NB4 (cell line): ENCODE data around the gene CCDC191.

Experiments used
- DNase-seq: peaks from one replicate; pipeline ENCODE4 v3.0.0; 2010; ENCODE audit warnings: low read depth
- H3K4me3 ChIP-seq: one replicate; pipeline ENCODE4 v1.5.1; 2011; ENCODE audit warnings: mild to moderate bottlenecking, low read depth, low read length, moderate library complexity
- CTCF ChIP-seq: IDR thresholded peaks from one replicate; pipeline ENCODE4 v1.5.1; 2012; ENCODE audit warnings: low read depth, low read length
- MAX ChIP-seq: IDR thresholded peaks from 2 replicates; pipeline ENCODE4 v1.6.1; 2011; ENCODE audit warnings: low read depth, low read length
- MYC ChIP-seq: IDR thresholded peaks from 2 replicates; pipeline ENCODE4 v1.6.1; 2011; ENCODE audit warnings: low read depth, low read length
- POLR2A ChIP-seq: IDR thresholded peaks from 2 replicates; pipeline ENCODE4 v1.6.1; 2011; ENCODE audit warnings: mild to moderate bottlenecking; ENCODE audit not compliant: insufficient read length; ENCODE audit errors: extremely low read depth

The CCDC191 gene

GRCh38 chr3:114057011-114057347, 653 bp upstream of the CCDC191 start:
- peak overlapping the region; percentile 94 for H3K4me3 ChIP-seq
- TF ChIP-seq MYC = no peak
- no peak for TF ChIP-seq POLR2A
- TF ChIP-seq CTCF = no peak
- no peak for TF ChIP-seq MAX
- no peak for DNase-seq

GRCh38 chr3:114052216-114052615, 4.1 kb downstream of the CCDC191 start:
- no peak for DNase-seq
- H3K4me3 ChIP-seq = no peak overlapping the region
- TF ChIP-seq MYC = no peak
- no peak for TF ChIP-seq CTCF
- TF ChIP-seq MAX = no peak
- TF ChIP-seq POLR2A = no peak

GRCh38 chr3:114043205-114043604, 13.1 kb downstream of the CCDC191 start:
- no peak overlapping the region for H3K4me3 ChIP-seq
- no peak for DNase-seq
- no peak for TF ChIP-seq MYC
- no peak for TF ChIP-seq POLR2A
- TF ChIP-seq CTCF = no peak
- TF ChIP-seq MAX = no peak

GRCh38 chr3:114035896-114036295, 20.4 kb downstream of the CCDC191 start:
- no peak overlapping the region for H3K4me3 ChIP-seq
- DNase-seq = no peak
- TF ChIP-seq MAX (no peak), POLR2A (no peak), CTCF (no peak), MYC (no peak)

GRCh38 chr3:114034787-114035545, 21.4 kb downstream of the CCDC191 start:
- TF ChIP-seq MYC = no peak
- TF ChIP-seq CTCF = no peak
- no peak for TF ChIP-seq MAX
- TF ChIP-seq POLR2A = no peak
- no peak for DNase-seq
- no peak overlapping the region for H3K4me3 ChIP-seq

GRCh38 chr3:114034211-114034610, 22.1 kb downstream of the CCDC191 start:
- H3K4me3 ChIP-seq = no peak overlapping the region
- TF ChIP-seq POLR2A (no peak), MYC (no peak), MAX (no peak), CTCF (no peak)
- no peak for DNase-seq
